ENCODE measurements around the gene ZNF76.
A peak's percentile ranks its signal among the peaks of the same experiment; 100 is the strongest.
"Not testable (repeated sequence)": the region's sequence is repeated elsewhere in the genome, so short reads cannot be mapped to it uniquely, and the experiment has no call there.

ZNF76 gene

GRCh38 chr6:35302604-35303241 lies 43.2 kb downstream of the ZNF76 start:
- peak; percentile 62 to 75 (median 62) for DNase-seq

- DNase-seq = no peak
Observed at GRCh38 chr6:35304299-35304698, 44.8 kb downstream of the ZNF76 start.

- no peak for DNase-seq
Observed at GRCh38 chr6:35305117-35305516, 45.6 kb downstream of the ZNF76 start.

GRCh38 chr6:35307138-35307537 lies 47.6 kb downstream of the ZNF76 start:
- DNase-seq = not testable (repeated sequence)

- DNase-seq = not testable (repeated sequence)
Observed at GRCh38 chr6:35308543-35308942, 49.0 kb downstream of the ZNF76 start.

GRCh38 chr6:35309611-35310264 lies 50.2 kb downstream of the ZNF76 start:
- DNase-seq = no peak

GRCh38 chr6:35310265-35310831 lies 50.8 kb downstream of the ZNF76 start:
- no peak for DNase-seq

GRCh38 chr6:35311390-35312075 lies 52.0 kb downstream of the ZNF76 start:
- DNase-seq = peak in 2 of 4 experiments; percentile 47 to 59

GRCh38 chr6:35312076-35312800 lies 52.7 kb downstream of the ZNF76 start:
- DNase-seq = no peak

GRCh38 chr6:35312807-35313206 lies 53.3 kb downstream of the ZNF76 start:
- DNase-seq = no peak

GRCh38 chr6:35317483-35318195 lies 58.1 kb downstream of the ZNF76 start:
- DNase-seq = no peak

- no peak for DNase-seq
Observed at GRCh38 chr6:35318196-35319171, 58.9 kb downstream of the ZNF76 start.

GRCh38 chr6:35319346-35320030 lies 60.0 kb downstream of the ZNF76 start:
- DNase-seq = no peak

- no peak for DNase-seq
Observed at GRCh38 chr6:35320031-35320410, 60.5 kb downstream of the ZNF76 start.

GRCh38 chr6:35321091-35321490 lies 61.6 kb downstream of the ZNF76 start:
- no peak for DNase-seq

- DNase-seq = peak; percentile 26 to 57 (median 50)
Observed at GRCh38 chr6:35327349-35328027, 68.0 kb downstream of the ZNF76 start.

- DNase-seq = no peak
Observed at GRCh38 chr6:35328108-35328723, 68.7 kb downstream of the ZNF76 start.

GRCh38 chr6:35328965-35329364 lies 69.4 kb downstream of the ZNF76 start:
- DNase-seq = not testable (repeated sequence)

GRCh38 chr6:35330541-35331119 lies 71.1 kb downstream of the ZNF76 start:
- no peak for DNase-seq

All from activated CD4-positive, CD25-positive, alpha-beta regulatory T cell (primary cell).